Osteoblast (primary cell): Measurements from ENCODE around the gene GLIPR1L1. TPM values are rescaled to one million over a fixed set of nuclear protein-coding genes. Genes with fewer than 3 reads are reported as not detected.

ENCODE experiments used
- DNase-seq: peaks from one replicate; pipeline ENCODE4 v3.0.0; 2011; ENCODE audit warnings: low spot score, mixed read lengths; ENCODE audit not compliant: insufficient read length; ENCODE audit errors: missing footprints
- H2AFZ ChIP-seq: 2 replicates; pipeline ENCODE4 v1.6.0; 2011; ENCODE audit warnings: mild to moderate bottlenecking, low read length
- H3K27ac ChIP-seq: 2 replicates; pipeline ENCODE4 v1.5.1; 2011; ENCODE audit warnings: mild to moderate bottlenecking, low read depth, low read length, moderate library complexity
- H3K27me3 ChIP-seq: 2 replicates; pipeline ENCODE4 v1.6.0; 2012; ENCODE audit warnings: mild to moderate bottlenecking, control low read depth, inconsistent platforms, low read length, moderate library complexity; ENCODE audit not compliant: insufficient read depth
- H3K36me3 ChIP-seq: 2 replicates; pipeline ENCODE4 v1.5.1; 2011; ENCODE audit warnings: mild to moderate bottlenecking, low read length, control low read depth, moderate library complexity; ENCODE audit not compliant: insufficient read depth
- H3K4me1 ChIP-seq: 2 replicates; pipeline ENCODE4 v1.5.1; 2011; ENCODE audit warnings: mild to moderate bottlenecking, low read length, control low read depth, moderate library complexity; ENCODE audit not compliant: insufficient read depth
- H3K4me2 ChIP-seq: 2 replicates; pipeline ENCODE4 v1.6.0; 2011; ENCODE audit warnings: mild to moderate bottlenecking, low read length; ENCODE audit not compliant: insufficient read depth
- H3K4me3 ChIP-seq: fragments of 200-600 bp; sonication (generic); 3 replicates; pipeline ENCODE4 v1.5.1; 2012; ENCODE audit warnings: mild to moderate bottlenecking, low read length, inconsistent platforms; ENCODE audit not compliant: insufficient read depth
- H3K79me2 ChIP-seq: 2 replicates; pipeline ENCODE4 v1.6.0; 2012; ENCODE audit warnings: mild to moderate bottlenecking, low read length, control low read depth, inconsistent platforms; ENCODE audit not compliant: insufficient read depth
- H3K9me3 ChIP-seq: 2 replicates; pipeline ENCODE4 v1.5.1; 2011; ENCODE audit warnings: low read depth, low read length, control low read depth
- H4K20me1 ChIP-seq: 2 replicates; pipeline ENCODE4 v1.6.0; 2012; ENCODE audit warnings: mild to moderate bottlenecking, low read length, control low read depth; ENCODE audit not compliant: insufficient read depth
- CTCF ChIP-seq: IDR thresholded peaks from 2 replicates; pipeline ENCODE4 v1.5.1; 2011; ENCODE audit warnings: mild to moderate bottlenecking, low read depth, low read length, moderate library complexity; ENCODE audit errors: extremely low read depth
- total RNA-seq: library from RNA; depleted of rRNA; stranded (reverse); fragments of >200 nt; gene quantifications from 2 replicates; pipeline ENCODE4 v1.2.3, GENCODE V29; 2012

Gene GLIPR1L1
- total RNA-seq, 1 donor: not detected

- no peaks in the 10 kb centered on the region for H3K79me2 ChIP-seq
- H4K20me1 ChIP-seq: no peaks in the 10 kb centered on the region
- no peak overlapping the region for H2AFZ ChIP-seq
- H3K36me3 ChIP-seq: no peaks in the 10 kb centered on the region
- no peak for TF ChIP-seq CTCF
- no peak overlapping the region for H3K4me2 ChIP-seq
- H3K27ac ChIP-seq: no peak overlapping the region
- H3K4me3 ChIP-seq: no peak overlapping the region
- H3K27me3 ChIP-seq: no peaks in the 10 kb centered on the region
- H3K9me3 ChIP-seq: no peaks in the 10 kb centered on the region
- peaks cover 14% of the 10 kb centered on the region for H3K4me1 ChIP-seq
- no peak for DNase-seq
Measured at GRCh38 chr12:75317784-75318183, 16.7 kb upstream of the GLIPR1L1 start.

GRCh38 chr12:75322464-75322863 is 12.0 kb upstream of the GLIPR1L1 start:
- Histone ChIP-seq H3K4me3 (peak overlapping the region; percentile 30), H2AFZ (peak overlapping the region; percentile 76), H3K9me3 (no peaks in the 10 kb centered on the region), H3K4me1 (no peaks in the 10 kb centered on the region), H3K27me3 (no peaks in the 10 kb centered on the region), H3K79me2 (no peaks in the 10 kb centered on the region), H3K36me3 (no peaks in the 10 kb centered on the region), H3K27ac (peak overlapping the region; percentile 52), H4K20me1 (no peaks in the 10 kb centered on the region), H3K4me2 (peak overlapping the region; percentile 68)
- TF ChIP-seq CTCF: no peak
- no peak for DNase-seq

GRCh38 chr12:75323663-75324062 is 10.8 kb upstream of the GLIPR1L1 start:
- H3K4me1 ChIP-seq: no peaks in the 10 kb centered on the region
- no peak overlapping the region for H3K4me3 ChIP-seq
- H3K9me3 ChIP-seq: no peaks in the 10 kb centered on the region
- no peaks in the 10 kb centered on the region for H3K36me3 ChIP-seq
- H3K27ac ChIP-seq: no peak overlapping the region
- H3K4me2 ChIP-seq: no peak overlapping the region
- H4K20me1 ChIP-seq: no peaks in the 10 kb centered on the region
- DNase-seq: no peak
- no peak for TF ChIP-seq CTCF
- H3K79me2 ChIP-seq: no peaks in the 10 kb centered on the region
- H3K27me3 ChIP-seq: no peaks in the 10 kb centered on the region
- H2AFZ ChIP-seq: no peak overlapping the region

- Histone ChIP-seq H2AFZ (no peak overlapping the region), H3K27ac (no peak overlapping the region), H3K4me2 (no peak overlapping the region)
Measured at GRCh38 chr12:75327642-75328041, 6.8 kb upstream of the GLIPR1L1 start.

More at GRCh38 chr12:75327642-75328041, 6.8 kb upstream of the GLIPR1L1 start:
- Histone ChIP-seq H4K20me1 (no peaks in the 10 kb centered on the region), H3K4me3 (no peak overlapping the region), H3K27me3 (no peaks in the 10 kb centered on the region), H3K36me3 (no peaks in the 10 kb centered on the region), H3K4me1 (peaks cover 7% of the 10 kb centered on the region), H3K9me3 (no peaks in the 10 kb centered on the region), H3K79me2 (no peaks in the 10 kb centered on the region)
- TF ChIP-seq CTCF: no peak
- no peak for DNase-seq
